Nephron (organoid): ENCODE measurements around the gene ZFP1.

Experiments used
- H3K27ac Mint-ChIP-seq, 3 experiments: 2 replicates each; pipeline ENCODE4 v1.8.0; 2020; ENCODE audit warnings: mixed read lengths in 3 of 3, mild to moderate bottlenecking in 2 of 3, moderate library complexity in 1 of 3
- H3K27me3 Mint-ChIP-seq: 2 replicates; pipeline ENCODE4 v1.8.0; 2021; ENCODE audit warnings: low read depth, mild to moderate bottlenecking, moderate library complexity, mixed read lengths
- H3K36me3 Mint-ChIP-seq: 2 replicates; pipeline ENCODE4 v1.8.0; 2020; ENCODE audit warnings: low read depth, mixed read lengths
- H3K4me1 Mint-ChIP-seq: 2 replicates; pipeline ENCODE4 v1.8.0; 2020; ENCODE audit warnings: mixed read lengths
- H3K4me3 Mint-ChIP-seq, 3 experiments: 2 replicates each; pipeline ENCODE4 v1.8.0; 2020; ENCODE audit warnings: mild to moderate bottlenecking in 3 of 3, mixed read lengths in 3 of 3, moderate library complexity in 2 of 3
- H3K9me3 Mint-ChIP-seq: 2 replicates; pipeline ENCODE4 v1.8.0; 2020; ENCODE audit warnings: mixed read lengths
- CTCF ChIP-seq, 3 experiments: fragments of 200-600 bp; sonication (generic); IDR thresholded peaks; one replicate each; pipeline ENCODE4 v1.5.0; 2021; ENCODE audit warnings: antibody characterized with exemption in 3 of 3; ENCODE audit not compliant: unreplicated experiment in 3 of 3

The ZFP1 gene

GRCh38 chr16:75111961-75112733, 36.2 kb upstream of the ZFP1 start:
- Mint-ChIP-seq H3K4me3 (no peak overlapping the region), H3K36me3 (peaks cover 5% of the 10 kb centered on the region), H3K4me1 (peaks cover 52% of the 10 kb centered on the region), H3K27me3 (no peaks in the 10 kb centered on the region), H3K27ac (peak overlapping the region in 2 of 3 experiments; percentile 75 to 79), H3K9me3 (no peaks in the 10 kb centered on the region)
- no peak for TF ChIP-seq CTCF (IDR thresholded peaks at IDR 0.05; ENCODE audit: unreplicated experiment in 3 of 3)

GRCh38 chr16:75112734-75113491, 35.4 kb upstream of the ZFP1 start:
- TF ChIP-seq CTCF (IDR thresholded peaks at IDR 0.05; ENCODE audit: unreplicated experiment in 3 of 3): no peak
- H3K27me3 Mint-ChIP-seq: peaks cover 4% of the 10 kb centered on the region
- no peaks in the 10 kb centered on the region for H3K9me3 Mint-ChIP-seq
- H3K36me3 Mint-ChIP-seq: peaks cover 5% of the 10 kb centered on the region
- peak overlapping the region; percentile 51 to 80 (median 68) for H3K27ac Mint-ChIP-seq
- peak overlapping the region in 2 of 3 experiments; percentile 45 to 67 for H3K4me3 Mint-ChIP-seq
- H3K4me1 Mint-ChIP-seq: peaks cover 52% of the 10 kb centered on the region

- peaks cover 4% of the 10 kb centered on the region for H3K27me3 Mint-ChIP-seq
- no peaks in the 10 kb centered on the region for H3K9me3 Mint-ChIP-seq
- H3K36me3 Mint-ChIP-seq: no peaks in the 10 kb centered on the region
- H3K4me3 Mint-ChIP-seq: no peak overlapping the region
- H3K27ac Mint-ChIP-seq: peak overlapping the region in 1 of 3 experiments; percentile 68
- H3K4me1 Mint-ChIP-seq: peaks cover 44% of the 10 kb centered on the region
- TF ChIP-seq CTCF (IDR thresholded peaks at IDR 0.05; ENCODE audit: unreplicated experiment in 3 of 3): no peak
These were observed 34.7 kb upstream of the ZFP1 start for GRCh38 chr16:75113541-75114121.

GRCh38 chr16:75114179-75114945, 34.0 kb upstream of the ZFP1 start:
- no peak for TF ChIP-seq CTCF (IDR thresholded peaks at IDR 0.05; ENCODE audit: unreplicated experiment in 3 of 3)
- H3K27me3 Mint-ChIP-seq: peaks cover 4% of the 10 kb centered on the region
- H3K36me3 Mint-ChIP-seq: no peaks in the 10 kb centered on the region
- no peak overlapping the region for H3K27ac Mint-ChIP-seq
- H3K9me3 Mint-ChIP-seq: no peaks in the 10 kb centered on the region
- H3K4me3 Mint-ChIP-seq: no peak overlapping the region
- H3K4me1 Mint-ChIP-seq: peaks cover 37% of the 10 kb centered on the region

GRCh38 chr16:75114946-75115825, 33.1 kb upstream of the ZFP1 start:
- Mint-ChIP-seq H3K27me3 (peaks cover 4% of the 10 kb centered on the region), H3K4me3 (no peak overlapping the region), H3K4me1 (peaks cover 29% of the 10 kb centered on the region), H3K9me3 (no peaks in the 10 kb centered on the region), H3K27ac (no peak overlapping the region), H3K36me3 (no peaks in the 10 kb centered on the region)
- TF ChIP-seq CTCF (IDR thresholded peaks at IDR 0.05; ENCODE audit: unreplicated experiment in 3 of 3): no peak
